ENCODE results near the gene DHPS.
A peak's percentile ranks its signal among the peaks of the same experiment; 100 is the strongest.
"Not testable (repeated sequence)": the region's sequence is repeated elsewhere in the genome, so short reads cannot be mapped to it uniquely, and the experiment has no call there.

DHPS gene

DNA sequence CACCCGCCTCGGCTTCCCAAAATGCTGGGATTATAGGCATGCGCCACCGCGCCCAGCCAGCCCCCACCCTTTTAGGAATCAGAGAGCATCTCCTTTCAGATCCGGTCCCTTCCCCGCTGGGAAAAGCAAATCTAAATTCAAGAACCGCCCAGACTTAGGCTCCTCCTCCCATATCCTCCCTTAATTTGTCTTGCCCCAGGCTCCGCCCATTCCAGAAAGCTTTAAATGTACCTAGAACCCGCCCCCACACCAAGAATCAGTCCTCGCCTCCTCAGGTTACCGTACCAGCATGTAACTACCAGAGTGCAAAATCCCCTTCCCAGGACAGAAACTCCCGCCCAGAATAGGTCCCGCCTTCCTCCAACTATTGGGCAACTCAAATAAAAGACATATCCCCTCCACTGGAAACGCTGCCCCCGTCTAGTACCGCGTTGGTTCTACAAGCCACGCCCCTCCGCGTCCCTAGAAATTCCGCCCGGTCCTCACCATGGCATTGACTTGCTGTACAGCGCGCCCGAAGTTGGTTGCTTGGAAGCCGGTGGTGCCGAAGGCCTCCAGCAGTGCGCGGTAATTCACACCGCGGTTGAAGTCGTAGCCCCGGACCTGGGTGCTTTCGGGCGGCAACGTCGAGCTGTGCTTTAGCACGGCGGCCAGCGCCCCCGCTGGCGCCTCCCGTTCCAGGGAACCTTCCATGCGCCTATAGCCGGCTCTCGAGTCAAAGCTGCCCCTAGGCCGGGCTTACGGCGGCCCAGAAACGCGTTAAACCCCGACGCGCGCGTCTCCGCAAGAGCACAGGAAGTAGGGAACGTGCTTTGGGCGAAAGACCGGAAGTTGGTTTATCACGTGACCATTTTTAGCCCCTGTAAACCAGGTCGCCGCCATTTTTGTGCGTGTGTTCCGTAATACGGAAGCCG is at the start of gene DHPS:
DHPS (minus strand) TSS at position 807 of the 914 bp plus-strand sequence; CDS start at position 693, 114 bp downstream.
- TF ChIP-seq, protein P1, sequence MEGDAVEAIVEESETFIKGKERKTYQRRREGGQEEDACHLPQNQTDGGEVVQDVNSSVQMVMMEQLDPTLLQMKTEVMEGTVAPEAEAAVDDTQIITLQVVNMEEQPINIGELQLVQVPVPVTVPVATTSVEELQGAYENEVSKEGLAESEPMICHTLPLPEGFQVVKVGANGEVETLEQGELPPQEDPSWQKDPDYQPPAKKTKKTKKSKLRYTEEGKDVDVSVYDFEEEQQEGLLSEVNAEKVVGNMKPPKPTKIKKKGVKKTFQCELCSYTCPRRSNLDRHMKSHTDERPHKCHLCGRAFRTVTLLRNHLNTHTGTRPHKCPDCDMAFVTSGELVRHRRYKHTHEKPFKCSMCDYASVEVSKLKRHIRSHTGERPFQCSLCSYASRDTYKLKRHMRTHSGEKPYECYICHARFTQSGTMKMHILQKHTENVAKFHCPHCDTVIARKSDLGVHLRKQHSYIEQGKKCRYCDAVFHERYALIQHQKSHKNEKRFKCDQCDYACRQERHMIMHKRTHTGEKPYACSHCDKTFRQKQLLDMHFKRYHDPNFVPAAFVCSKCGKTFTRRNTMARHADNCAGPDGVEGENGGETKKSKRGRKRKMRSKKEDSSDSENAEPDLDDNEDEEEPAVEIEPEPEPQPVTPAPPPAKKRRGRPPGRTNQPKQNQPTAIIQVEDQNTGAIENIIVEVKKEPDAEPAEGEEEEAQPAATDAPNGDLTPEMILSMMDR (IDR thresholded peaks at IDR 0.05; ENCODE audit: low read depth, low read length), result no peak
- peak; percentile 98 for DNase-seq (ENCODE audit: low read depth, low spot score)
- peak within 1 kb of the TSS; percentile 99 for H3K4me3 ChIP-seq (ENCODE audit: low read depth, low read length)
- in situ Hi-C loops (cut with HindIII; ENCODE audit: low sequenced_read_pairs), result no loop called here

DNA sequence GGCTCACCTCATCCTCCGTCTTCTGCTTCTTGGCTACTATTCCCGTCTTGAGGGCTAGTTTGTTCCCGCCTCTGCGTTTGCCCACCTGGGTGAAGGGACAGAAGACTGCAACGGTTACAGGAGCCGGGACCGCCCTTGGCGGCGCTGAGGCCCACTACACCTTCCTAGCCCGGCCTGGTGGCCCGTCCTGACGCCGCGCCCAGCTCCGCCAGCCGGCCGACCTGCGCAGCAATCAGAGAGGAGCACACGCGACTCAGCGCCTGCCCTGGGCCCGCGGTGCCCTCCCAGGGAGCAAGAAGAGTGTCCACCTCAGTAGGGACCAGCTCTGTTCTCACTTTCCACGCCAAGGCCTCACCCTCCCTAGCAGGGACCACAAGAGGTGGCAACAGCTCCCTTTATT is 49.7 kb upstream of the DHPS start:
- in situ Hi-C loops (cut with HindIII; ENCODE audit: low sequenced_read_pairs), result no loop called here
- TF ChIP-seq, protein P1 (IDR thresholded peaks at IDR 0.05; ENCODE audit: low read depth, low read length), result no peak
- no peak for DNase-seq (ENCODE audit: low read depth, low spot score)

GRCh38 chr19:12730064-12730463 is 48.4 kb upstream of the DHPS start:
- no peak overlapping the region for H3K4me3 ChIP-seq (ENCODE audit: low read depth, low read length)
- DNase-seq (ENCODE audit: low read depth, low spot score), result no peak
- in situ Hi-C loops (cut with HindIII; ENCODE audit: low sequenced_read_pairs), result no loop called here
- TF ChIP-seq, protein P1 (IDR thresholded peaks at IDR 0.05; ENCODE audit: low read depth, low read length), result no peak

More for the DNA sequence above, 49.7 kb upstream of the DHPS start:
- no peak overlapping the region for H3K4me3 ChIP-seq (ENCODE audit: low read depth, low read length)

- no peak overlapping the region for H3K4me3 ChIP-seq (ENCODE audit: low read depth, low read length)
- TF ChIP-seq, protein P1 (IDR thresholded peaks at IDR 0.05; ENCODE audit: low read depth, low read length), result no peak
- in situ Hi-C loops (cut with HindIII; ENCODE audit: low sequenced_read_pairs), result no loop called here
- no peak for DNase-seq (ENCODE audit: low read depth, low spot score)
These were observed 46.2 kb upstream of the DHPS start for GRCh38 chr19:12727745-12728433.

- in situ Hi-C loops (cut with HindIII; ENCODE audit: low sequenced_read_pairs), result no loop called here
- TF ChIP-seq, protein P1 (IDR thresholded peaks at IDR 0.05; ENCODE audit: low read depth, low read length), result no peak
- no peak for DNase-seq (ENCODE audit: low read depth, low spot score)
- no peak overlapping the region for H3K4me3 ChIP-seq (ENCODE audit: low read depth, low read length)
These were observed 45.3 kb upstream of the DHPS start for GRCh38 chr19:12726988-12727316.

DNA sequence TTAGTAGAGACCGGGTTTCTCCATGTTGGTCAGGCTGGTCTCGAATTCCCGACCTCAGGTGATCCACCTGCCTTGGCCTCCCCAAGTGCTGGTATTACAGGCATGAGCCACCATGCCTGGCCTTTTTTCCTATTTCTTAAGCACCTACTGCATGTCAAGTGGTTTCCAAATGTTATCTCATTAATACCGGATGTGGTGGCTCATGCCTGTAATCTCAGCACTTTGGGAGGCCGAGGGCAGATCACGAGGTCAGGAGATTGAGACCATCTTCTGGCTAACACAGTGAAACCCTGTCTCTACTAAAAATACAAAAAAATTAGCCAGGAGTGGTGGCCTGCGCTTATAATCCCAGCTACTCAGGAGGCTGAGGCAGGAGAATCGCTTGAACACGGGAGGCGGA is 43.9 kb upstream of the DHPS start:
- DNase-seq (ENCODE audit: low read depth, low spot score); in situ Hi-C loops (cut with HindIII; ENCODE audit: low sequenced_read_pairs); H3K4me3 ChIP-seq (ENCODE audit: low read depth, low read length): not testable (repeated sequence)

Data from astrocyte of the spinal cord (primary cell).